Activated naive CD8-positive, alpha-beta T cell treated with anti-CD3 and anti-CD28 coated beads, Interleukin-2, amount 10 ng/mL, durations not matched to agents 7 days and 5 days (primary cell): ENCODE data around the gene CNOT8. TPM values are rescaled to one million over a fixed set of nuclear protein-coding genes. Genes with fewer than 3 reads are reported as not detected.
A peak's percentile ranks its signal among the peaks of the same experiment; 100 is the strongest.
"Not testable (repeated sequence)": the region's sequence is repeated elsewhere in the genome, so short reads cannot be mapped to it uniquely, and the experiment has no call there.

Experiments
- ATAC-seq: fragments of 150-1000 bp; cut with Tn5 transposase; one replicate; pipeline ENCODE4 v1.10.0; 2021; ENCODE audit warnings: low read depth, moderate library complexity
- POLR2A ChIA-PET: fragments of 350-600 bp; sonication (Branson Sonifier 250); formaldehyde crosslinking; loops from one replicate; lab custom pipeline; 2021; ENCODE audit warnings: antibody characterized with exemption; lab: Charles Lee
- DNase-seq: peaks from one replicate; pipeline ENCODE4 v3.0.0; 2021
- H3K27ac Mint-ChIP-seq: one replicate; pipeline ENCODE4 v1.8.0; 2022; ENCODE audit warnings: mild to moderate bottlenecking, mixed read lengths
- H3K27me3 Mint-ChIP-seq: one replicate; pipeline ENCODE4 v1.8.0; 2022; ENCODE audit warnings: mild to moderate bottlenecking, moderate library complexity, mixed read lengths
- H3K36me3 Mint-ChIP-seq: one replicate; pipeline ENCODE4 v1.8.0; 2021; ENCODE audit warnings: mild to moderate bottlenecking, mixed read lengths
- H3K4me1 Mint-ChIP-seq: one replicate; pipeline ENCODE4 v1.8.0; 2021; ENCODE audit warnings: mixed read lengths
- H3K4me3 Mint-ChIP-seq: one replicate; pipeline ENCODE4 v1.8.0; 2022; ENCODE audit warnings: mild to moderate bottlenecking, moderate library complexity, mixed read lengths
- H3K9me3 Mint-ChIP-seq: one replicate; pipeline ENCODE4 v1.8.0; 2021; ENCODE audit warnings: mixed read lengths
- total RNA-seq, 2 experiments: library from RNA; stranded (reverse); gene quantifications; one replicate each; pipeline ENCODE4 v1.2.3, GENCODE V29; 2021

Gene CNOT8
- 10 to 100 TPM; 77.7 to 78.3 TPM for total RNA-seq

DNA sequence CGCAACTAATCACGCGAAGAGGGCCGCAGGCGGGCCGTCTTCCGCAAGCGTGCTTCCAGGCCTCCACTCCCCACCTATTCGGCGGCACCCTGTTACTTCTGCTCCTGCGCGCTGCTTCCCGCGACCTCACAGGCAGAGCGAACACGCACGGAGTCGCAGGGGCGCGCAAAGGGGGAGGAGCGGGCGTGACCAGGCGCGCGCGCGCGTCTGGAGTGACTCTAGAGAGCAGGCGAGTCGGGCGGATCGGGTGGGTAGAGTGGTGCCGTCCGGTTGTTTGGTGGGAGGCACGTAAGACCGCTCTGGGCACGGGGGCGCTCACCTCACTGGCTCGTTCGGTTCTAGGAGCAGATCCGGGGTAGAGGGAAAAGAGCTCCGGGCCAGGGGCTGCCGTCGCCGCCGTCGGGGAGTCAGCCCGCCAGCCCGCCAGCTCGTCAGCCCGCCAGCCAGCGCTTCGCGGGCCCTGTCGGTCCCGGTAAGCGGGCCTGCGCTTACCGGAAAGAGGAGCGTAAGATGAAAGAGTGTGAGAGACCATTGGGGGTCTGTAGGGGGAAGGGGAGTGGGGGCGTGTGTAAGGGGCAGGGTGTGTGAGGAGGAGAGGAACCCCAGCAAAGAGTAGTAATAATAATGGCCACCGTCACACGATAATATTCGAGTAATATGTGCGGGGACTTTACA is at the start of gene CNOT8:
TSS of gene CNOT8 (plus strand) at position 331 of the 675 bp plus-strand sequence. CDS start 4,652 bp downstream, outside the sequence.
- ATAC-seq (peak; percentile 77), DNase-seq (peak; percentile 97)
- Mint-ChIP-seq H3K27me3 (no peaks in the 10 kb centered on the region), H3K9me3 (no peaks in the 10 kb centered on the region), H3K36me3 (peaks cover 13% of the 10 kb centered on the region), H3K27ac (peak within 1 kb of the TSS; percentile 99), H3K4me3 (peak within 1 kb of the TSS; percentile 96), H3K4me1 (peaks cover 24% of the 10 kb centered on the region)
- POLR2A ChIA-PET: interaction anchor here (0.6 to 1.1 kb wide), 3 partner anchors 20 to 211 kb away, joined by 3 to 5 read pairs (median 4); no protein-coding TSS in a partner anchor

DNA sequence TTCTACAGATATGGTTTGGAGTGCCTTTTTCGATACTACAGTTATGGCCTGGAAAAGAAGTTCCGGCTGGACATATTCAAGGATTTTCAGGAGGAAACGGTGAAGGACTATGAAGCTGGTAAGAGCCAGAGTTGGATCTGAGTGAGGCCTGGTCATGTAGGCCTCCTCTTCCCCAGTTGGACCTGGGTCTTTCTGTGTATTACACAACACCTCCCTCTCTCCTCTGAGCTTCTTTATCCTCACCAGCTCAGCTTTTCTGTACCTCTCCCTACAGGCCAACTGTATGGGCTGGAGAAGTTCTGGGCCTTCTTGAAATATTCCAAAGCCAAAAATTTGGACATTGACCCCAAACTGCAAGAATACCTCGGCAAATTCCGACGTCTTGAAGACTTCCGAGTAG is 47.2 kb upstream of the CNOT8 start:
- Mint-ChIP-seq H3K27ac (no peak overlapping the region), H3K9me3 (no peaks in the 10 kb centered on the region), H3K4me3 (no peak overlapping the region), H3K4me1 (peaks cover 22% of the 10 kb centered on the region), H3K27me3 (no peaks in the 10 kb centered on the region), H3K36me3 (peaks cover 37% of the 10 kb centered on the region)
- no peak for ATAC-seq
- POLR2A ChIA-PET: no interaction called here
- no peak for DNase-seq

DNA sequence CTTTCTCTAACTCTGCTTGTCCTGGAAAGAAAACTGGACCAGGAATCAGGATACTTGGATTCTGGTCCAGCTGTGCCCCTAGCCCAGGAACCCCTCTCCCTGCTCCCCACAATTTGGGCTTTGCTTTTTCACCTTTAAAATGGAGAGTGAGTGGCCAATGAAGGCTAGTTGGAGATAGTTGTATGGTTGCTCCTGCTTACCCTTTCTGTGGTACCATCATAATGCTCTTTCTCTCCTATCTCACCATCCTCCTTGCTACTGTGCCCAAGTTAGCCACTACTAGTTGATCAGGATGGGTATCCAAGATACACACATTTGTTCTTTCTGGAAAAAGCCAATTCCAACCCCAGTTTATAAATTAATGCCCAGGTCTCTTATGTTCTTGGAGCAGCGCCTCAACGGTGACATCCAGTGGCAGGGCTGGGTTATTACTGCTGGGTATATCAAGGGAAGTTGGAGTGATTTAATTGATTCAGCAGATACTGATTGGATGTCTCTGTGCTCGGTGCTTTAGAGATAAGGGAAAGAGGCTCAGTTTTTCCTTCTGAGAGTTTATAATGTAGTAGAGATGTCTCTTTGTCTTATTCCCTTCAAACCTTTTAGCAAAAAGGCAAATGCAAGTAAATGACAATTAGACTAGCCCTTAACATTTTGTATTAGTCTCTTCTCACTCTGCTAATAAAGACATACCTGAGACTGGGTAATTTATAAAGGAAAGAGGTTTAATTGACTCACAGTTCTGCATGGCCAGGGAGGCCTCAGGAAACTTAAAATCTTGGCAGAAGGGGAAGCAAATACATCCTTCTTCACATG is 46.6 kb upstream of the CNOT8 start:
- Mint-ChIP-seq H3K36me3 (peaks cover 38% of the 10 kb centered on the region), H3K9me3 (no peaks in the 10 kb centered on the region), H3K27ac (no peak overlapping the region), H3K4me3 (no peak overlapping the region), H3K27me3 (no peaks in the 10 kb centered on the region), H3K4me1 (peaks cover 25% of the 10 kb centered on the region)
- peak; percentile 43 for ATAC-seq
- DNase-seq: peak; percentile 70
- POLR2A ChIA-PET: no interaction called here

DNA sequence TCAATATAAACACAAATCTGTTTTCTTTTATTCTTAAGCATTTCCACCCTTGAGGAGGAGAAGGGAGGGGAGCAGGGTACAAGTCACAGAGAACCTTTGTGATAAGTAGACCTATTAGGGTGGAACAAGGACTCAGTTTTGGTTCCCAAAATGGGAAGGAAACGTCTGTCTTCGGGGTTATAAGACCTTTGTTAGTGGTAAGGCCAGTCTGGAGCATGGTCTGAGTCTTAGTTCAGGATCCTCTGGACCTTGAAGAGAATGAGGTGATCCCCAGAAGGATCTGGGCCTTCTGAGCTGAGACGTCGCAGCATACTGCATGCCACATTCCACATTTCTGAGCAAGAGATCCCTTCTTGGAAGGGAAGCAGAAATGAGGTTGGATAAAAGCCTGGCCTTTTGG is 45.3 kb upstream of the CNOT8 start:
- H3K27me3 Mint-ChIP-seq: no peaks in the 10 kb centered on the region
- H3K4me1 Mint-ChIP-seq: peaks cover 26% of the 10 kb centered on the region
- H3K9me3 Mint-ChIP-seq: no peaks in the 10 kb centered on the region
- DNase-seq: no peak
- H3K4me3 Mint-ChIP-seq: peak overlapping the region; percentile 51
- POLR2A ChIA-PET: no interaction called here
- H3K36me3 Mint-ChIP-seq: peaks cover 38% of the 10 kb centered on the region
- ATAC-seq: no peak
- H3K27ac Mint-ChIP-seq: peak overlapping the region; percentile 66

GRCh38 chr5:154813736-154814135 is 44.7 kb upstream of the CNOT8 start:
- ATAC-seq (peak; percentile 84), DNase-seq (peak; percentile 62)
- Mint-ChIP-seq H3K4me1 (peaks cover 29% of the 10 kb centered on the region), H3K27me3 (no peaks in the 10 kb centered on the region), H3K4me3 (peak overlapping the region; percentile 9), H3K27ac (peak overlapping the region; percentile 59), H3K36me3 (peaks cover 40% of the 10 kb centered on the region), H3K9me3 (no peaks in the 10 kb centered on the region)
- POLR2A ChIA-PET: interaction anchor here (0.6 to 0.8 kb wide), 2 partner anchors 55 to 374 kb away, joined by 3 to 5 read pairs; no protein-coding TSS in a partner anchor

DNA sequence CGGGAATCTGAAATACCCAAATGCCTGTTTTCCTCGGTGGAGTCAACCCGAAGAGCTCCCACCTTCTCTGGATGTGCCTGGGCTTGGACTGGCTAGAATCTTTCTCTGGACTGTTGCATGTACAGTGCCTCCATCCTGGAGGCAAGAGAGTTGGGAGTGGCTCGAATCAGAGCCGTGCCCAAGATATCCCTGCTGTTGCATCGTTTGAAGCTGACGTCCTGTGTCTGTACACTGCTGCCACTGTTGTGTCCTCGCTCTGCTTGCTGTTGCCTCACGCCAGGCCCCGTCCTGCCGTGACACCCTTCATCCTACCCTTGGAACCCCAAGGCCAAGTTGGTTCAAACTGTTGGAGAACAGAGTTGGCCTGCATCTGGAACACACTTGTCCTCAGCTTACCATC is 43.4 kb upstream of the CNOT8 start:
- POLR2A ChIA-PET: no interaction called here
- peaks cover 38% of the 10 kb centered on the region for H3K4me1 Mint-ChIP-seq
- H3K9me3 Mint-ChIP-seq: no peaks in the 10 kb centered on the region
- DNase-seq: peak; percentile 25
- ATAC-seq: no peak
- H3K27me3 Mint-ChIP-seq: no peaks in the 10 kb centered on the region
- peak overlapping the region; percentile 79 for H3K27ac Mint-ChIP-seq
- H3K4me3 Mint-ChIP-seq: no peak overlapping the region
- peaks cover 44% of the 10 kb centered on the region for H3K36me3 Mint-ChIP-seq

DNA sequence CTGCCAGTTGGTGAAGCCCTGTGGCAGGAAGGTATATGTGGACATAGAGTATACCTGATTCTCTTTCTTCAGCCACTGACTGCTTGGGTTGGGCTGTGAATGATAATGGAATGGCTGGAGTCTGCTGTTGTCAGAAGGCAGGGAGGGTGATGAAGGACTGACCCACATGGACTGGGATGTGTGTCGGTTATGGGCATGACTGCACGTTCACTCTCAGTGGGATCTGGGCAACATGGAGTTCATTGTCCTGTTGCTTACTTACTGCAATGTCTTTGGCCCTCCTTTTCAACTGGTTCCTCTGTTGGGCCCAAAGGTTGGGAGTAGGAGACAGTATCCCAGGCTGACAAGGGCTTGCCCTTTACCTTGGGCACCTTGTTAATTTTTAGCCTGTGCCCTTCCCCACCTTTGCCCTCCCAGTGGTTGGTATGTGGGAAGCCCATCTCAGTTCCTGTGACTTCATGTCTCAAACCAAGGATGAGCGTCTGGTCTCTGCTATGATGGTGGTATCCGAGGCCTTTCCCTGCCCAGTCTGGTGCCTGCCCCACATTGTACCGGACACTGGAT is 42.7 kb upstream of the CNOT8 start:
- no peak for DNase-seq
- Mint-ChIP-seq H3K9me3 (no peaks in the 10 kb centered on the region), H3K27ac (peak overlapping the region; percentile 79), H3K27me3 (no peaks in the 10 kb centered on the region), H3K36me3 (peaks cover 44% of the 10 kb centered on the region), H3K4me3 (no peak overlapping the region), H3K4me1 (peaks cover 38% of the 10 kb centered on the region)
- ATAC-seq: no peak
- POLR2A ChIA-PET: no interaction called here

GRCh38 chr5:154816891-154817492 is 41.4 kb upstream of the CNOT8 start:
- POLR2A ChIA-PET: no interaction called here
- DNase-seq (no peak), ATAC-seq (no peak)
- H3K4me1 Mint-ChIP-seq: peaks cover 43% of the 10 kb centered on the region
- peaks cover 50% of the 10 kb centered on the region for H3K36me3 Mint-ChIP-seq
- H3K27ac Mint-ChIP-seq: no peak overlapping the region
- H3K27me3 Mint-ChIP-seq: no peaks in the 10 kb centered on the region
- H3K9me3 Mint-ChIP-seq: no peaks in the 10 kb centered on the region
- H3K4me3 Mint-ChIP-seq: no peak overlapping the region

- no peaks in the 10 kb centered on the region for H3K27me3 Mint-ChIP-seq
- ATAC-seq (no peak), DNase-seq (no peak)
- POLR2A ChIA-PET: no interaction called here
- peaks cover 53% of the 10 kb centered on the region for H3K36me3 Mint-ChIP-seq
- H3K27ac Mint-ChIP-seq: no peak overlapping the region
- no peaks in the 10 kb centered on the region for H3K9me3 Mint-ChIP-seq
- peaks cover 38% of the 10 kb centered on the region for H3K4me1 Mint-ChIP-seq
- no peak overlapping the region for H3K4me3 Mint-ChIP-seq
These were observed 40.6 kb upstream of the CNOT8 start for GRCh38 chr5:154817815-154818214.

GRCh38 chr5:154818471-154819116 is 39.8 kb upstream of the CNOT8 start:
- Mint-ChIP-seq H3K27me3 (no peaks in the 10 kb centered on the region), H3K9me3 (no peaks in the 10 kb centered on the region), H3K4me1 (peaks cover 31% of the 10 kb centered on the region), H3K27ac (no peak overlapping the region), H3K36me3 (peaks cover 52% of the 10 kb centered on the region), H3K4me3 (no peak overlapping the region)
- ATAC-seq: no peak
- DNase-seq: no peak
- POLR2A ChIA-PET: no interaction called here

DNA sequence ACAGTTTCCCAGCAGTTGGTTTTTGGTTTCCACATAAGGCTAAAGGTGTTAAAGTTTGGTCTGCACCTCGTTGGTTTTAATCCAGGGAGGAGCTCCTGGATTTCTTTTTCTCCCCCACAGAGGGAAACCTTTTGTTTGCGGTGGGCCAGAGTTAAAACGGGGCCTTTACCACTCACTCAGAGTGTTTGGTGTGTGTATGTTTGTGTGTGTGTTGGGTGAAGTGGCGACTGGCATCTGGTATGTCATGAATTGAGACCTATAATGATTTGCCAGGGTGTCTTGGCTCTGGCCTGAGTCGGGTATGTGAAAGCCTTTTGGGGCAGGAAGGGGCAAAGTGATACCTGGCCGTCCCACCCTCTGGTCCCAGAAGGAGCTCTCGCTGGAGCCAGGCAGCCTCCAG is 38.9 kb upstream of the CNOT8 start:
- H3K36me3 Mint-ChIP-seq: peaks cover 47% of the 10 kb centered on the region
- ATAC-seq (no peak), DNase-seq (no peak)
- peak overlapping the region; percentile 16 for H3K27ac Mint-ChIP-seq
- POLR2A ChIA-PET: no interaction called here
- H3K27me3 Mint-ChIP-seq: no peaks in the 10 kb centered on the region
- H3K9me3 Mint-ChIP-seq: no peaks in the 10 kb centered on the region
- no peak overlapping the region for H3K4me3 Mint-ChIP-seq
- peaks cover 27% of the 10 kb centered on the region for H3K4me1 Mint-ChIP-seq

GRCh38 chr5:154820383-154820782 is 38.0 kb upstream of the CNOT8 start:
- H3K4me3 Mint-ChIP-seq: no peak overlapping the region
- no peak overlapping the region for H3K27ac Mint-ChIP-seq
- peaks cover 40% of the 10 kb centered on the region for H3K36me3 Mint-ChIP-seq
- peaks cover 26% of the 10 kb centered on the region for H3K4me1 Mint-ChIP-seq
- POLR2A ChIA-PET: no interaction called here
- H3K27me3 Mint-ChIP-seq: no peaks in the 10 kb centered on the region
- H3K9me3 Mint-ChIP-seq: no peaks in the 10 kb centered on the region
- DNase-seq (no peak), ATAC-seq (no peak)

- H3K27ac Mint-ChIP-seq, DNase-seq, POLR2A ChIA-PET, H3K4me3 Mint-ChIP-seq, ATAC-seq, H3K27me3 Mint-ChIP-seq, H3K9me3 Mint-ChIP-seq: not testable (repeated sequence)
- H3K4me1 Mint-ChIP-seq: peaks cover 24% of the 10 kb centered on the region
- peaks cover 31% of the 10 kb centered on the region for H3K36me3 Mint-ChIP-seq
These were observed 35.5 kb upstream of the CNOT8 start for GRCh38 chr5:154822896-154823295.
